Prostate gland (tissue), 2 donors: ENCODE results near the gene ABCC8.

ENCODE experiments used
- POLR2A ChIP-seq: fragments of 450-650 bp; IDR thresholded peaks from one replicate; pipeline ENCODE4 v1.6.1; 2016; ENCODE audit warnings: antibody characterized with exemption, mild to moderate bottlenecking
- TF ChIP-seq, protein P1 (sequence below), 4 experiments: fragments of 200-600 bp in 2 of 4; fragments of 450-650 bp in 2 of 4; sonication (generic) in 2 of 4; IDR thresholded peaks; 1 replicate in 3 of 4; 2 replicates in 1 of 4; pipeline ENCODE4 v1.5.1; 2016 to 2019; ENCODE audit warnings: antibody characterized with exemption in 4 of 4, mild to moderate bottlenecking in 2 of 4, moderate library complexity in 2 of 4

DNA sequence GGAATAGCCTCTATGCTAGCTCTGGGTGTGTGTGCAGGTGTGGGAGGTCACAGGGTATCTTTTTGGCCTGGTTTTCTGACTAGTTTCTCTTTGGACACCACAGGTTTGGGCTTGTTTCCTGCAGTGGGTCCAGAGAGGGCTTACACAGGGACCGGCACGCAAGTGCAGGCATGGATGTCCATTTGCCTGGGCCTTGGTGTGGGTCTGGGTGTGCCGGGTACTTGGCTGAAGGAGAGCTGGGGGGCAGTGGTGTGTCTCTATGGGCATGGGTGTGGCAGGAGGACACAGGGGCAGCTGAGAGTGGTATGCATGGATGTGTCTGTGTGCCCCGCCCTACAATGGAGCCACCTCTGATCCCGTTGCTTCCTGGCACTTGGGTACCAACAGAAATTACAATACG lies 80.7 kb downstream of the ABCC8 start:
- TF ChIP-seq, protein P1, sequence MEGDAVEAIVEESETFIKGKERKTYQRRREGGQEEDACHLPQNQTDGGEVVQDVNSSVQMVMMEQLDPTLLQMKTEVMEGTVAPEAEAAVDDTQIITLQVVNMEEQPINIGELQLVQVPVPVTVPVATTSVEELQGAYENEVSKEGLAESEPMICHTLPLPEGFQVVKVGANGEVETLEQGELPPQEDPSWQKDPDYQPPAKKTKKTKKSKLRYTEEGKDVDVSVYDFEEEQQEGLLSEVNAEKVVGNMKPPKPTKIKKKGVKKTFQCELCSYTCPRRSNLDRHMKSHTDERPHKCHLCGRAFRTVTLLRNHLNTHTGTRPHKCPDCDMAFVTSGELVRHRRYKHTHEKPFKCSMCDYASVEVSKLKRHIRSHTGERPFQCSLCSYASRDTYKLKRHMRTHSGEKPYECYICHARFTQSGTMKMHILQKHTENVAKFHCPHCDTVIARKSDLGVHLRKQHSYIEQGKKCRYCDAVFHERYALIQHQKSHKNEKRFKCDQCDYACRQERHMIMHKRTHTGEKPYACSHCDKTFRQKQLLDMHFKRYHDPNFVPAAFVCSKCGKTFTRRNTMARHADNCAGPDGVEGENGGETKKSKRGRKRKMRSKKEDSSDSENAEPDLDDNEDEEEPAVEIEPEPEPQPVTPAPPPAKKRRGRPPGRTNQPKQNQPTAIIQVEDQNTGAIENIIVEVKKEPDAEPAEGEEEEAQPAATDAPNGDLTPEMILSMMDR (IDR thresholded peaks at IDR 0.05), result no peak
- TF ChIP-seq POLR2A, result no peak
